ENCODE measurements around the gene RAB9B.
"Not testable (repeated sequence)": the region's sequence is repeated elsewhere in the genome, so short reads cannot be mapped to it uniquely, and the experiment has no call there.

Gene RAB9B

GRCh38 chrX:103831803-103832544 is at the start of gene RAB9B:
Gene RAB9B, minus strand, starts transcription at chrX:103832257. Its CDS starts 6,473 bp downstream, at chrX:103825784.
- DNase-seq, result peak in 3 of 4 experiments; percentile 5 to 55 (median 10)

- DNase-seq, result no peak
Observed at GRCh38 chrX:103879339-103879738, 47.3 kb upstream of the RAB9B start.

GRCh38 chrX:103878466-103879122 is 46.5 kb upstream of the RAB9B start:
- no peak for DNase-seq

- no peak for DNase-seq
Observed at GRCh38 chrX:103877571-103877970, 45.5 kb upstream of the RAB9B start.

GRCh38 chrX:103864886-103865534 is 33.0 kb upstream of the RAB9B start:
- no peak for DNase-seq

GRCh38 chrX:103864149-103864548 is 32.1 kb upstream of the RAB9B start:
- DNase-seq, result no peak

GRCh38 chrX:103861200-103861599 is 29.1 kb upstream of the RAB9B start:
- no peak for DNase-seq

- DNase-seq, result no peak
Observed at GRCh38 chrX:103849558-103849957, 17.5 kb upstream of the RAB9B start.

- DNase-seq, result no peak
Observed at GRCh38 chrX:103847174-103847870, 15.3 kb upstream of the RAB9B start.

GRCh38 chrX:103846386-103846785 is 14.3 kb upstream of the RAB9B start:
- DNase-seq, result no peak

- DNase-seq, result peak; percentile 0 to 10 (median 1)
Observed at GRCh38 chrX:103845165-103845653, 13.2 kb upstream of the RAB9B start.

GRCh38 chrX:103839404-103839803 is 7.3 kb upstream of the RAB9B start:
- DNase-seq, result no peak

- DNase-seq, result peak in 1 of 4 experiments; percentile 39
Observed at GRCh38 chrX:103831342-103831802, 685 bp downstream of the RAB9B start.

- no peak for DNase-seq
Observed at GRCh38 chrX:103830848-103831247, 1.2 kb downstream of the RAB9B start.

GRCh38 chrX:103828529-103828928 is 3.5 kb downstream of the RAB9B start:
- no peak for DNase-seq

- no peak for DNase-seq
Observed at GRCh38 chrX:103825881-103826280, 6.2 kb downstream of the RAB9B start.

GRCh38 chrX:103823591-103823990 is 8.5 kb downstream of the RAB9B start:
- no peak for DNase-seq

GRCh38 chrX:103820802-103821201 is 11.3 kb downstream of the RAB9B start:
- not testable (repeated sequence) for DNase-seq

GRCh38 chrX:103818842-103819619 is 13.0 kb downstream of the RAB9B start:
- no peak for DNase-seq

GRCh38 chrX:103817502-103817901 is 14.6 kb downstream of the RAB9B start:
- DNase-seq, result no peak

GRCh38 chrX:103817101-103817500 is 15.0 kb downstream of the RAB9B start:
- not testable (repeated sequence) for DNase-seq

- DNase-seq, result no peak
Observed at GRCh38 chrX:103811858-103812257, 20.2 kb downstream of the RAB9B start.
